Sigmoid colon (tissue), 4 donors: ENCODE measurements around the gene CHI3L1.

Source experiments
- CTCF ChIP-seq, 4 experiments: fragments of 450-650 bp in 3 of 4; fragments of 200-600 bp in 1 of 4; IDR thresholded peaks; one replicate each; pipeline ENCODE4 v1.5.1; 2016 to 2019; ENCODE audit warnings: antibody characterized with exemption in 4 of 4, mild to moderate bottlenecking in 3 of 4, moderate library complexity in 2 of 4
- POLR2A ChIP-seq, 2 donors: fragments of 450-650 bp; IDR thresholded peaks; one replicate each; pipeline ENCODE4 v1.6.1; 2016; ENCODE audit warnings: antibody characterized with exemption in 2 of 2, mild to moderate bottlenecking in 2 of 2, moderate library complexity in 2 of 2
- POLR2AphosphoS5 ChIP-seq, 4 donors: sonication (generic); formaldehyde crosslinking; IDR thresholded peaks; one replicate each; pipeline ENCODE4 v1.6.1; 2017; ENCODE audit warnings: antibody characterized with exemption in 4 of 4

GRCh38 chr1:203131548-203132200, 54.8 kb downstream of the CHI3L1 start:
- TF ChIP-seq CTCF (IDR thresholded peaks at IDR 0.05) (no peak), POLR2A (IDR thresholded peaks at IDR 0.05) (no peak), POLR2AphosphoS5 (IDR thresholded peaks at IDR 0.05) (no peak)
